Measurements from ENCODE around the gene PSMC6. TPM values are rescaled to one million over a fixed set of nuclear protein-coding genes. Genes with fewer than 3 reads are reported as not detected.

PSMC6 gene
- total RNA-seq, 1 experiment from 2014 or later: 103 TPM

- no peak overlapping the region for H2BK120ac ChIP-seq (ENCODE audit: low read depth, low read length, poor library complexity, severe bottlenecking)
- H3K79me2 ChIP-seq (ENCODE audit: insufficient read depth, low read length): peaks cover 10% of the 10 kb centered on the region; the same call in 1 of the 2 replicates
- no peak overlapping the region for H2BK12ac ChIP-seq (ENCODE audit: insufficient read length, low read depth, low read length)
- no peaks in the 10 kb centered on the region for H3K4me1 ChIP-seq (ENCODE audit: insufficient read depth, low read length)
- no peaks in the 10 kb centered on the region for H4K20me1 ChIP-seq (ENCODE audit: control insufficient read depth, insufficient read depth, insufficient read length)
- H4K8ac ChIP-seq (replicated peaks; ENCODE audit: insufficient read length, low read depth, low read length): no peak overlapping the region
- Mint-ChIP-seq H3K36me3 (ENCODE audit: insufficient read depth in 1 of 3, low read depth in 3 of 3) (peaks cover 7 to 14% (median 9%) of the 10 kb centered on the region in 3 experiments; a peak in 6 of 7 replicates), H3K4me1 (peaks cover 9 to 17% of the 10 kb centered on the region in 2 experiments), H3K9me3 (no peaks in the 10 kb centered on the region; a peak in 1 of 5 replicates), H3K27me3 (ENCODE audit: low read depth) (no peaks in the 10 kb centered on the region; the same call in 1 of the 2 replicates), H3K4me3 (no peak overlapping the region), H3K27ac (no peak overlapping the region)
- no peak overlapping the region for H3K23ac ChIP-seq (ENCODE audit: insufficient read length, low read depth, low read length)
- no peak overlapping the region for H3K4ac ChIP-seq (ENCODE audit: low read depth, low read length)
- H3K14ac ChIP-seq (ENCODE audit: insufficient read depth, low read length): no peak overlapping the region
- no peak overlapping the region for H3K18ac ChIP-seq (ENCODE audit: insufficient read length, low read depth, low read length)
- H3K79me1 ChIP-seq (ENCODE audit: insufficient read depth, low read depth, low read length, poor library complexity, severe bottlenecking): peaks cover 5% of the 10 kb centered on the region
- H3K23me2 ChIP-seq (ENCODE audit: insufficient read length, low read depth, low read length, poor library complexity, severe bottlenecking): no peaks in the 10 kb centered on the region
- H3T11ph ChIP-seq (ENCODE audit: low read length): no peak overlapping the region
- H3K27me3 ChIP-seq (ENCODE audit: insufficient read depth, low read length): no peaks in the 10 kb centered on the region
- no CpG with 5 or more reads among the region's 3 CpGs for WGBS (ENCODE audit: extremely low coverage, insufficient read length, low lambda C conversion rate)
- H3K4me2 ChIP-seq (ENCODE audit: insufficient read depth, insufficient read length, low read length): no peak overlapping the region
- H2BK5ac ChIP-seq (ENCODE audit: insufficient read length, low read length): no peak overlapping the region
- no peak overlapping the region for H2BK20ac ChIP-seq (ENCODE audit: low read depth, low read length, poor library complexity, severe bottlenecking)
- no peak overlapping the region for H3K56ac ChIP-seq (ENCODE audit: insufficient read length, low read depth, low read length)
- no peak overlapping the region for H2BK15ac ChIP-seq (ENCODE audit: low read depth, low read length)
- H4K5ac ChIP-seq (ENCODE audit: insufficient read length, low read depth, low read length): no peak overlapping the region
- DNase-seq: no peak
- H2AFZ ChIP-seq (ENCODE audit: low read length): no peak overlapping the region
- no peak overlapping the region for H3K9ac ChIP-seq (ENCODE audit: extremely low read depth, insufficient read length, low read length)
- H4K91ac ChIP-seq (ENCODE audit: insufficient read length, low read depth, low read length): no peak overlapping the region
- no peak overlapping the region for H2AK5ac ChIP-seq (ENCODE audit: insufficient read length, low read length)
- H3K27ac ChIP-seq (ENCODE audit: insufficient read length, low read depth, low read length): no peak overlapping the region
- H3K9me3 ChIP-seq (ENCODE audit: control insufficient read depth, low read depth, low read length): no peaks in the 10 kb centered on the region
- no peak for TF ChIP-seq CTCF (conservative IDR thresholded peaks at IDR 0.05)
Observed at GRCh38 chr14:52703225-52703624, 3.8 kb upstream of the PSMC6 start.

Measured in H9 (cell line).